HepG2 (cell line): ENCODE measurements around the gene RRAS2. TPM values are rescaled to one million over a fixed set of nuclear protein-coding genes. Genes with fewer than 3 reads are reported as not detected.

ENCODE experiments used
- ATAC-seq: fragments of 200-7000 bp; cut with Tn5 transposase; 3 replicates; pipeline ENCODE4 v1.9.1; 2020; ENCODE audit warnings: mild to moderate bottlenecking, moderate library complexity
- BruUV-seq: library from RNA; stranded (reverse); fragments of 400-500 nt; replicated peaks from 2 replicates; lab custom pipeline; 2021; lab: Mats Ljungman, UMichigan
- CTCF ChIA-PET: fragments of 300-600 bp; formaldehyde crosslinking; extraction: SDS; loops from one replicate; lab custom pipeline; 2021; ENCODE audit warnings: low total read pairs, inconsistent platforms, low intra/inter-chr PET ratio; lab: Yijun Ruan, JAX
- POLR2A ChIA-PET: fragments of 350-600 bp; sonication (Branson Sonifier 250); formaldehyde crosslinking; loops from one replicate; lab custom pipeline; 2020; ENCODE audit warnings: antibody characterized with exemption, inconsistent platforms; lab: Yijun Ruan, JAX
- DNase-seq: peaks from one replicate; pipeline ENCODE4 v3.0.0-alpha.2; 2015; ENCODE audit warnings: low spot score
- FAIRE-seq: peaks from 3 replicates; lab custom pipeline; 2011; peaks lifted over from hg19 to GRCh38; lab: Jason Lieb, UNC
- H2AFZ ChIP-seq: one replicate; pipeline ENCODE4 v1.6.1; 2011; ENCODE audit warnings: low read length, inconsistent platforms
- H3K27ac ChIP-seq: fragments of 300-600 bp; 3 replicates; pipeline ENCODE4 v1.8.0; 2011; ENCODE audit warnings: mixed run types, mild to moderate bottlenecking, mixed read lengths, low read length, inconsistent platforms; ENCODE audit not compliant: insufficient read depth; ENCODE audit errors: extremely low read length
- H3K27me3 ChIP-seq, 2 experiments: fragments of 200-600 bp in 1 of 2; 2 replicates in 1 of 2; 3 replicates in 1 of 2; pipeline versions ENCODE4 v1.6.0 to v1.8.0; 2011; ENCODE audit warnings: low read length in 2 of 2, mild to moderate bottlenecking in 2 of 2, moderate library complexity in 2 of 2, inconsistent platforms in 1 of 2; ENCODE audit not compliant: insufficient read depth in 2 of 2, control insufficient read depth in 1 of 2
- H3K36me3 ChIP-seq, 2 experiments: fragments of 200-600 bp in 1 of 2; replicated peaks in 1 of 2; 2 replicates in 1 of 2; 3 replicates in 1 of 2; pipeline versions ENCODE4 v1.5.1 to v1.8.0; 2011; ENCODE audit warnings: low read length in 2 of 2, inconsistent platforms in 1 of 2; ENCODE audit not compliant: insufficient read depth in 2 of 2, control insufficient read depth in 1 of 2
- H3K4me1 ChIP-seq: 2 replicates; pipeline ENCODE4 v1.5.1; 2012; ENCODE audit warnings: low read length, inconsistent platforms; ENCODE audit not compliant: insufficient read depth
- H3K4me2 ChIP-seq: 2 replicates; pipeline ENCODE4 v1.6.0; 2011; ENCODE audit warnings: low read depth, low read length, inconsistent platforms
- H3K4me3 ChIP-seq, 3 experiments: fragments of 200-600 bp in 1 of 3; sonication (generic), shearing (Covaris generic) in 1 of 3; replicated peaks in 1 of 3; 2 replicates each; pipeline ENCODE4 v1.5.1; 2011 to 2016; ENCODE audit warnings: low read length in 3 of 3, inconsistent platforms in 2 of 3, low read depth in 2 of 3, mild to moderate bottlenecking in 2 of 3, control low read depth in 1 of 3, mixed read lengths in 1 of 3; ENCODE audit not compliant: insufficient read depth in 1 of 3
- H3K79me2 ChIP-seq: one replicate; pipeline ENCODE4 v1.6.1; 2011; ENCODE audit warnings: low read length, inconsistent platforms; ENCODE audit not compliant: insufficient read depth
- H3K9ac ChIP-seq: 2 replicates; pipeline ENCODE4 v1.6.0; 2011; ENCODE audit warnings: mild to moderate bottlenecking, low read depth, low read length, inconsistent platforms; ENCODE audit not compliant: insufficient read depth
- H3K9me3 ChIP-seq: 2 replicates; pipeline ENCODE4 v1.5.1; 2012; ENCODE audit warnings: mild to moderate bottlenecking, low read length
- H4K20me1 ChIP-seq: 2 replicates; pipeline ENCODE4 v1.6.0; 2011; ENCODE audit warnings: inconsistent platforms, mild to moderate bottlenecking, low read length, moderate library complexity; ENCODE audit not compliant: insufficient read depth
- CCAR2 ChIP-seq: fragments of 200-400 bp; formaldehyde crosslinking; optimal IDR thresholded peaks from 2 replicates; pipeline ENCODE3; 2018; ENCODE audit warnings: low read depth, mild to moderate bottlenecking, low read length, moderate library complexity
- EEA1 ChIP-seq: sonication (generic); formaldehyde crosslinking; IDR thresholded peaks from 2 replicates; pipeline ENCODE4 v1.5.1; 2020; ENCODE audit warnings: mild to moderate bottlenecking, missing genetic modification reagents, borderline replicate concordance
- FOXM1 ChIP-seq: sonication (generic); formaldehyde crosslinking; IDR thresholded peaks from 2 replicates; pipeline ENCODE4 v1.5.0; 2020; ENCODE audit warnings: missing genetic modification reagents
- HNF4A ChIP-seq: sonication (generic); formaldehyde crosslinking; IDR thresholded peaks from 2 replicates; pipeline ENCODE4 v1.4.0; 2020; ENCODE audit warnings: missing genetic modification reagents
- MBNL3 ChIP-seq: fragments of 250-450 bp; sonication (Bioruptor Pico); conservative IDR thresholded peaks from 2 replicates; pipeline ENCODE4 v1.8.0; 2022; ENCODE audit warnings: mild to moderate bottlenecking, inconsistent platforms
- MED1 ChIP-seq: sonication (generic); formaldehyde crosslinking; IDR thresholded peaks from 2 replicates; pipeline ENCODE4 v1.4.0; 2020; ENCODE audit warnings: missing genetic modification reagents
- SMC3 ChIP-seq: IDR thresholded peaks from 2 replicates; pipeline ENCODE4 v1.6.1; 2011; ENCODE audit warnings: low read length, improper control_type of control experiment
- SOX6 ChIP-seq, 2 experiments: fragments of 450-650 bp in 1 of 2; sonication (generic) in 1 of 2; formaldehyde crosslinking in 1 of 2; IDR thresholded peaks; 2 replicates each; pipeline versions ENCODE4 v1.4.0 to v1.6.1; 2017 to 2020; ENCODE audit warnings: antibody characterized with exemption in 1 of 2, mild to moderate bottlenecking in 1 of 2, missing genetic modification reagents in 1 of 2
- STAG1 ChIP-seq: sonication (generic); formaldehyde crosslinking; IDR thresholded peaks from 2 replicates; pipeline ENCODE4 v1.4.0; 2020; ENCODE audit warnings: missing genetic modification reagents
- TCF12 ChIP-seq, 2 experiments: fragments of 450-650 bp in 1 of 2; sonication (generic) in 1 of 2; formaldehyde crosslinking in 1 of 2; IDR thresholded peaks; 2 replicates each; pipeline versions ENCODE4 v1.6.1 to v1.8.0; 2017 to 2022; ENCODE audit warnings: antibody characterized with exemption in 1 of 2, mild to moderate bottlenecking in 1 of 2, missing genetic modification reagents in 1 of 2, moderate library complexity in 1 of 2
- ZNF274 ChIP-seq: sonication (generic); formaldehyde crosslinking; IDR thresholded peaks from 2 replicates; pipeline ENCODE4 v1.5.1; 2020; ENCODE audit warnings: mild to moderate bottlenecking, missing genetic modification reagents
- ZNF468 ChIP-seq: sonication (generic); formaldehyde crosslinking; IDR thresholded peaks from 2 replicates; pipeline ENCODE4 v1.8.0; 2022; ENCODE audit warnings: mild to moderate bottlenecking, moderate library complexity, missing genetic modification reagents
- ZNF496 ChIP-seq: sonication (generic); formaldehyde crosslinking; IDR thresholded peaks from 2 replicates; pipeline ENCODE4 v1.8.1; 2023; ENCODE audit warnings: mild to moderate bottlenecking, moderate library complexity, missing genetic modification reagents; ENCODE audit not compliant: insufficient replicate concordance
- ZNF720 ChIP-seq: sonication (generic); formaldehyde crosslinking; IDR thresholded peaks from 2 replicates; pipeline ENCODE4 v1.4.0; 2020; ENCODE audit warnings: missing genetic modification reagents
- ZNF749 ChIP-seq: sonication (generic); formaldehyde crosslinking; IDR thresholded peaks from 2 replicates; pipeline ENCODE4 v1.8.0; 2022; ENCODE audit warnings: mild to moderate bottlenecking, missing genetic modification reagents, moderate library complexity, borderline replicate concordance
- ZSCAN20 ChIP-seq: sonication (generic); formaldehyde crosslinking; IDR thresholded peaks from 2 replicates; pipeline ENCODE4 v1.4.0; 2020; ENCODE audit warnings: missing genetic modification reagents, mild to moderate bottlenecking, borderline replicate concordance
- WGBS: methylation state at CpG from one replicate; pipeline ENCODE4 v1.1.6; 2017; ENCODE audit warnings: low lambda C conversion rate; 5-methylcytosine and 5-hydroxymethylcytosine counted together
- in situ Hi-C: cut with HindIII; loops from 2 replicates; pipeline ENCODE4 v1.10.0; 2017; ENCODE audit warnings: low pct_unique_long_range_greater_than_20kb; ENCODE audit not compliant: extremely low pct_ligation_motif_present
- intact Hi-C: fragments of 100-400 bp; cut with micrococcal nuclease; formaldehyde crosslinking; loops from one replicate; pipeline ENCODE4 v1.10.0; 2022; ENCODE audit not compliant: unreplicated experiment
- polyA plus RNA-seq, 8 experiments: library from polyadenylated mRNA; depleted of rRNA in 3 of 8; stranded (reverse) in 7 of 8; unstranded in 1 of 8; fragments of >200 nt; fragmentation: Illumina TruSeq in 4 of 8; extraction: Trizol in 4 of 8; gene quantifications; 2 replicates each; pipeline versions ENCODE4 v1.2.1 to v1.2.3, GENCODE V29; 2011 to 2016; ENCODE audit warnings: low read depth in 4 of 8, missing spikeins in 1 of 8, mixed read lengths in 1 of 8; ENCODE audit not compliant: insufficient read depth in 1 of 8
- total RNA-seq, 5 experiments: library from RNA; depleted of rRNA; stranded (reverse); fragments of >200 nt; fragmentation: Illumina TruSeq; extraction: Trizol; gene quantifications; 2 replicates each; pipeline ENCODE4 v1.2.3, GENCODE V29; 2016; ENCODE audit warnings: low read depth in 1 of 5
- TF ChIP-seq, protein P1 (sequence below): sonication (generic); formaldehyde crosslinking; IDR thresholded peaks from 2 replicates; pipeline ENCODE4 v1.9.0; 2021; ENCODE audit warnings: mild to moderate bottlenecking, missing genetic modification reagents
- TF ChIP-seq, protein P2 (sequence below): IDR thresholded peaks from 2 replicates; pipeline ENCODE4 v1.6.1; 2016; ENCODE audit warnings: low read depth, borderline replicate concordance
- TF ChIP-seq, protein P3 (sequence below): sonication (generic); formaldehyde crosslinking; IDR thresholded peaks from 2 replicates; pipeline ENCODE4 v1.4.0; 2020; ENCODE audit warnings: missing genetic modification reagents

RRAS2 gene
- total and polyA plus RNA-seq, 2 of the 13 experiments (the other 11 are each of a cell fraction or from before 2014, with no cell fraction given), result 19.0 to 44.1 TPM

DNA sequence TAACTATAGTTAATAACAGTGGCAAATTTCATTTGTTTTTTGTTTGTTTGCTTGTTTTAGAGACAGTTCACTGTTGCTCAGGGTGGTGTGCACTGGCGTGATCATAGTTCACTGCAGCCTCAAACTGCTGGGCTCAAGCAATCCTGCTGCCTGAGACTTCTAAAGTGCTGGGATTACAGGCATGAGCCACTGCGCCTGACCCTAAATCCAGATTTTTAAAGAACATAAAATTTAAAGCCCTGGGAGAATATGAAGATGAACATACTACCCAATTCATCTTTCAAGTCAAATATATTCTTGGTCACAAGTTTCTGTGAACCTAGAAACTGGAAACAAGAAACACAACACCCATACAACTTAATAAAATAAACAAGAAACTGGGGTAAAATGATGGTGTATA is 28.1 kb downstream of the RRAS2 start:
- no peak for FAIRE-seq
- H3K4me3 ChIP-seq, result no peak overlapping the region
- no peak for DNase-seq
- H3K27me3 ChIP-seq, result no peaks in the 10 kb centered on the region
- TF ChIP-seq EEA1 (no peak), STAG1 (CRISPR knock-in tag) (no peak), HNF4A (CRISPR knock-in tag) (no peak), MED1 (CRISPR knock-in tag) (no peak), TCF12 (IDR thresholded peaks at IDR 0.05) (no peak), TCF12 (CRISPR knock-in tag; IDR thresholded peaks at IDR 0.05) (no peak), CCAR2 (no peak), MBNL3 (CRISPR knock-in tag) (no peak), ZNF720 (CRISPR knock-in tag) (no peak), SOX6 (IDR thresholded peaks at IDR 0.05) (no peak), SOX6 (CRISPR knock-in tag; IDR thresholded peaks at IDR 0.05) (no peak), ZNF496 (CRISPR knock-in tag) (no peak), ZNF749 (CRISPR knock-in tag) (no peak), ZNF274 (CRISPR knock-in tag) (no peak), FOXM1 (CRISPR knock-in tag) (no peak), ZSCAN20 (CRISPR knock-in tag) (no peak), ZNF468 (no peak), SMC3 (no peak)
- TF ChIP-seq, protein P1, sequence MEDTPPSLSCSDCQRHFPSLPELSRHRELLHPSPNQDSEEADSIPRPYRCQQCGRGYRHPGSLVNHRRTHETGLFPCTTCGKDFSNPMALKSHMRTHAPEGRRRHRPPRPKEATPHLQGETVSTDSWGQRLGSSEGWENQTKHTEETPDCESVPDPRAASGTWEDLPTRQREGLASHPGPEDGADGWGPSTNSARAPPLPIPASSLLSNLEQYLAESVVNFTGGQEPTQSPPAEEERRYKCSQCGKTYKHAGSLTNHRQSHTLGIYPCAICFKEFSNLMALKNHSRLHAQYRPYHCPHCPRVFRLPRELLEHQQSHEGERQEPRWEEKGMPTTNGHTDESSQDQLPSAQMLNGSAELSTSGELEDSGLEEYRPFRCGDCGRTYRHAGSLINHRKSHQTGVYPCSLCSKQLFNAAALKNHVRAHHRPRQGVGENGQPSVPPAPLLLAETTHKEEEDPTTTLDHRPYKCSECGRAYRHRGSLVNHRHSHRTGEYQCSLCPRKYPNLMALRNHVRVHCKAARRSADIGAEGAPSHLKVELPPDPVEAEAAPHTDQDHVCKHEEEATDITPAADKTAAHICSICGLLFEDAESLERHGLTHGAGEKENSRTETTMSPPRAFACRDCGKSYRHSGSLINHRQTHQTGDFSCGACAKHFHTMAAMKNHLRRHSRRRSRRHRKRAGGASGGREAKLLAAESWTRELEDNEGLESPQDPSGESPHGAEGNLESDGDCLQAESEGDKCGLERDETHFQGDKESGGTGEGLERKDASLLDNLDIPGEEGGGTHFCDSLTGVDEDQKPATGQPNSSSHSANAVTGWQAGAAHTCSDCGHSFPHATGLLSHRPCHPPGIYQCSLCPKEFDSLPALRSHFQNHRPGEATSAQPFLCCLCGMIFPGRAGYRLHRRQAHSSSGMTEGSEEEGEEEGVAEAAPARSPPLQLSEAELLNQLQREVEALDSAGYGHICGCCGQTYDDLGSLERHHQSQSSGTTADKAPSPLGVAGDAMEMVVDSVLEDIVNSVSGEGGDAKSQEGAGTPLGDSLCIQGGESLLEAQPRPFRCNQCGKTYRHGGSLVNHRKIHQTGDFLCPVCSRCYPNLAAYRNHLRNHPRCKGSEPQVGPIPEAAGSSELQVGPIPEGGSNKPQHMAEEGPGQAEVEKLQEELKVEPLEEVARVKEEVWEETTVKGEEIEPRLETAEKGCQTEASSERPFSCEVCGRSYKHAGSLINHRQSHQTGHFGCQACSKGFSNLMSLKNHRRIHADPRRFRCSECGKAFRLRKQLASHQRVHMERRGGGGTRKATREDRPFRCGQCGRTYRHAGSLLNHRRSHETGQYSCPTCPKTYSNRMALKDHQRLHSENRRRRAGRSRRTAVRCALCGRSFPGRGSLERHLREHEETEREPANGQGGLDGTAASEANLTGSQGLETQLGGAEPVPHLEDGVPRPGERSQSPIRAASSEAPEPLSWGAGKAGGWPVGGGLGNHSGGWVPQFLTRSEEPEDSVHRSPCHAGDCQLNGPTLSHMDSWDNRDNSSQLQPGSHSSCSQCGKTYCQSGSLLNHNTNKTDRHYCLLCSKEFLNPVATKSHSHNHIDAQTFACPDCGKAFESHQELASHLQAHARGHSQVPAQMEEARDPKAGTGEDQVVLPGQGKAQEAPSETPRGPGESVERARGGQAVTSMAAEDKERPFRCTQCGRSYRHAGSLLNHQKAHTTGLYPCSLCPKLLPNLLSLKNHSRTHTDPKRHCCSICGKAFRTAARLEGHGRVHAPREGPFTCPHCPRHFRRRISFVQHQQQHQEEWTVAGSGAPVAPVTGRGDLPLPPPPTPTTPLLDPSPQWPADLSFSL, result no peak
- TF ChIP-seq, protein P2, sequence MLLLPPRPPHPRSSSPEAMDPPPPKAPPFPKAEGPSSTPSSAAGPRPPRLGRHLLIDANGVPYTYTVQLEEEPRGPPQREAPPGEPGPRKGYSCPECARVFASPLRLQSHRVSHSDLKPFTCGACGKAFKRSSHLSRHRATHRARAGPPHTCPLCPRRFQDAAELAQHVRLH (CRISPR knock-in tag), result no peak
- TF ChIP-seq, protein P3, sequence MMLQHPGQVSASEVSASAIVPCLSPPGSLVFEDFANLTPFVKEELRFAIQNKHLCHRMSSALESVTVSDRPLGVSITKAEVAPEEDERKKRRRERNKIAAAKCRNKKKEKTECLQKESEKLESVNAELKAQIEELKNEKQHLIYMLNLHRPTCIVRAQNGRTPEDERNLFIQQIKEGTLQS (CRISPR knock-in tag), result no peak
- intact Hi-C loops (no loop called here), in situ Hi-C loops (no loop called here)
- peaks cover 51% of the 10 kb centered on the region for H3K79me2 ChIP-seq
- no peak overlapping the region for H3K9ac ChIP-seq
- CTCF ChIA-PET, result no interaction called here
- no peak overlapping the region for H3K4me2 ChIP-seq
- POLR2A ChIA-PET, result no interaction called here
- H3K4me1 ChIP-seq, result peaks cover 17% of the 10 kb centered on the region
- WGBS, result 95% methylated on average over 2 of the region's 2 CpGs
- H3K36me3 ChIP-seq, result no peaks in the 10 kb centered on the region
- no peak overlapping the region for H2AFZ ChIP-seq
- no TSS peak for BruUV-seq
- peaks cover 4% of the 10 kb centered on the region; the same call in 1 of the 2 replicates for H4K20me1 ChIP-seq
- ATAC-seq, result no peak
- H3K27ac ChIP-seq, result no peak overlapping the region
- no peaks in the 10 kb centered on the region for H3K9me3 ChIP-seq
